GM18517 (cell line): ENCODE data around the gene C16orf92.

ENCODE experiments used
- ATAC-seq: cut with Tn5 transposase; IDR thresholded peaks from one replicate; pipeline ENCODE4 v1.9.1; 2021; ENCODE audit warnings: mild to moderate bottlenecking, moderate library complexity; ENCODE audit not compliant: unreplicated experiment

Gene C16orf92

DNA sequence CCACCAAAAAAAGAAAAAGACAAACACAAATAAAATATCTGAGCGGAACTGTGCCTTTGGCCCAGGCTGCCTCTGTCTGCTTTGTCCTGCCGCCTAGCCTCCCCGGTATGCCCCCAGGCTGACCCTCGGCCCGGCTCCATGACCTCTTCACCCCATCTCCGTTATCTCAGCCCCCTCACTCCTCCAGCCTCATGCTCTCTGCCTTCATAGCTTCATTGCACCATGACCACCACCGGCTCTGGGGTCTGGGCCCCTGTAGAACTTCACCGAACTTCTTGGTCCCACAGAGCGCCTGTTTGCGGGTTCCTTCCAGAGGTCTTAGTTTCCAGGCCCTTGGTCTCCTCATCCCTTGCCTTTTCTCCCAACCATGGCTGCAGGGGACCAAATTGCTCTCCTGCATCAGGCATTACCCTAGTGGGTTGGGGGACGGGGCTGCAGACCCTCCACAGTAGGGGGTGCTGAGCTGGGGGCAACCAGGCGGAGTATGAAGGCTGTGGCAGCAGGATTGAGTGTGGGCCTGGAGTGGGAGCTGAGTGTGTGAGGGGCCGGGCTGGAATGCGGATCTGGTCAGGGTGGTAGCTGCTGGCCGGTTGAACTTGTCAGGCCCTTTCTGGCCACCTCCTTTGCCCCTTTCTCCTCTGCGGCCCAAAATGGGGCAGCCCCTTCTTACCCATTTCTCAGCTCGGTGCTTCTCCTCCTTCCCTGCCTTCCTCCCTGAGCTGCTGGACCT lies 34.5 kb upstream of the C16orf92 start:
- ATAC-seq, result no peak

DNA sequence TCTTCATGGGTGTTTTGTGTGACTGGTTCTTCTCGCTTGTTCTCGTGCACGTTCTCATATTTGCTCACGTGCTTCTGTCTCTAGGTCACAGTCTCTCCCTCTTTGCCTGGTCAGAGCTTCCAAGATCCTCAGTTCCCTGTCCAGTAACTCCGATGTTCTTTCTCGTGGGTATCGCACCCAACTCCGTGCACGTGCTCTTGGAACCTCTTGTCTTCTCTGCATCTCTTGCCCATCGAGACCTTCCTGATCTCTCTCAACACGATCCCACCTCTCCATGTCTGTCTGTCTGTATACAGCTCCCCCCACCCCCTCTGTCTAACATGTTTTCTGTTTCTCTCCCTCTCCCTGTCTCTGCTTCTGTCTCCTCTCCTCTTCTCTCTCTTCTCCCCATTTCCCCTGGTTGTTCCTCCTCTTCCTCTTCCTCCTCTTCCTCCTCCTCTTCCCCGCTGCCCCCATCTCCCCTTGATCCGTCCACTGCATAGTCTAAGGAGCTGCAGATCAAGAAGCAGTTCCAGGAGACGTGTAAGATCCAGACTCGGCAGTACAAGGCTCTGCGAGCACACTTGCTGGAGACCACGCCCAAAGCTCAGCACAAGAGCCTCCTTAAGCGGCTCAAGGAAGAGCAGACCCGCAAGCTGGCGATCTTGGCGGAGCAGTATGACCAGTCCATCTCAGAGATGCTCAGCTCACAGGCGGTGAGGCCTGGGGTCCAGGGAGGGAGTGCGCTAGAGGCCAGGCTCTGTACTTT lies 33.7 kb upstream of the C16orf92 start:
- no peak for ATAC-seq

DNA sequence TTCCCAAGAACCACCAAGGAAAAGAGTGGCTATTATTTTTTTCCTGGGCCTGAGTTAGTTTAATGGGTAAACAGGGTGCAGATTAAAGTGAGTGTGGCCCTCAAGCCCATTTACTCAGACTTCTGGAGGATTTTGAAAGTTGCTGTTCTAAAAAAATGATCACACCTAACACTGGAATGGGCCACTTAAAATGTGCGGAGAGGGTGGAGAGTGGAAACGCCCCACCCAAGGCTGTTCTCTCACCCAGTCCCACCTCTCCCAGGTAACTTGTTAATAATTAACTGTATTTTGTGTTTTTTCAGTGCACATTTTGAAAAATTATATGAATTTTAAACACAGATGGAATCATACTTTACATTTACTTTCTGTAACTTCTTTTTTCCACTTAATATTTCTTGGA lies 33.0 kb upstream of the C16orf92 start:
- no peak for ATAC-seq

DNA sequence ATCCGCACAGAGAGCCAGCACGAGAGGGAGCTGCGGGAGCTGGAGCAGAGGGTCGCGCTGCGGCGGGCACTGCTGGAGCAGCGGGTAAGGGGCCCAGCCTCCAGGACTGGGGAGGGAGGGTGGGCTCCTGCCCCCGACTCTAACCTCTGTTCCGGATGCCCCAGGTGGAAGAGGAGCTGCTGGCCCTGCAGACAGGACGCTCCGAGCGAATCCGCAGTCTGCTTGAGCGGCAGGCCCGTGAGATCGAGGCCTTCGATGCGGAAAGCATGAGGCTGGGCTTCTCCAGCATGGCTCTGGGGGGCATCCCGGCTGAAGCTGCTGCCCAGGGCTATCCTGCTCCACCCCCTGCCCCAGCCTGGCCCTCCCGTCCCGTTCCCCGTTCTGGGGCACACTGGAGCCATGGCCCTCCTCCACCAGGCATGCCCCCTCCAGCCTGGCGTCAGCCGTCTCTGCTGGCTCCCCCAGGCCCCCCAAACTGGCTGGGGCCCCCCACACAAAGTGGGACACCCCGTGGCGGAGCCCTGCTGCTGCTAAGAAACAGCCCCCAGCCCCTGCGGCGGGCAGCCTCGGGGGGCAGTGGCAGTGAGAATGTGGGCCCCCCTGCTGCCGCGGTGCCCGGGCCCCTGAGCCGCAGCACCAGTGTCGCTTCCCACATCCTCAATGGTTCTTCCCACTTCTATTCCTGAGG lies 32.0 kb upstream of the C16orf92 start:
- no peak for ATAC-seq

GRCh38 chr16:29991571-29991904 lies 31.5 kb upstream of the C16orf92 start:
- no peak for ATAC-seq

- no peak for ATAC-seq
These were observed 30.5 kb upstream of the C16orf92 start for GRCh38 chr16:29992344-29992967.

- ATAC-seq, result no peak
These were observed 29.7 kb upstream of the C16orf92 start for GRCh38 chr16:29993191-29993902.

DNA sequence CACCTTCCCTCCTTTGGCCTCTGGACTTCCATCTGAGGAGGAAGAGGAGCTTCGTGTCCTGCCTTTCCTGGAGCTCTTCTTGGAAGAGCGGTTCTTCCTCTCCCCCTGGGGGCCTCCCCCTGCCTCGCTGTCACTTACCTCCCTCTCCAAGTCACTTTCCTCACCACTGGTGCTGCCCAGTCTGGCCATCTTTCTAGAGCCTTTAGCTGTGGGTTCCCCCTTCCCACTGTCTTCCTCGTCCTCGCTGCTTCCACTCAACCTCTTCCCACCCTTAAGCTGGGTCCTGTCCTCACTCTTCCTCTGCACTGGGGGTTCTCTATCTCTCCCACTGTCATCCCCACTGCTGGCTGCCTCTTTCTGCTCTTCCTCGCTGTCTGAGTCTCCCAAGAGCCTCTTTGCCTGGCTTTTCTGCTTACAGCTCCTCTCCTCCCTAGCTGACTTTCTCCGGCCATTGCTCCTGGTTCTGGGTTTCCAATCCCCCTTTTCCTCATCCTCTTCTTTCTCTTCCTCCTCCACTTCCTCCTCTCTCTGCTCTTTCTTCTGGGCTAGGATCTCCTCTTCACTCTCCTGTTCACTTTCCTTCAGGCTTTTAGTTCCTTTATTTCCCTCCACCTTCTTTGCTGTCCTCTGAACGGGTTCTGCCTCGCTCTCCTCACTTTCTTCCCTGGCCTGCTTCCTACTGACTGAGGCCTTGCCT lies 28.9 kb upstream of the C16orf92 start:
- ATAC-seq, result no peak

- peak; percentile 20 for ATAC-seq
These were observed 28.2 kb upstream of the C16orf92 start for GRCh38 chr16:29994600-29995323.

GRCh38 chr16:29995324-29995910 lies 27.6 kb upstream of the C16orf92 start, which contains the start of gene HIRIP3:
TSS of gene HIRIP3 (minus strand) at chr16:29995617. CDS start at chr16:29995605, 12 bp downstream.
- ATAC-seq, result peak; percentile 40

GRCh38 chr16:29995911-29996765 lies 26.9 kb upstream of the C16orf92 start, which contains the start of gene INO80E:
TSS of gene INO80E (plus strand) at chr16:29996241. CDS start at chr16:29996311, 70 bp downstream.
- ATAC-seq, result peak; percentile 82

- ATAC-seq, result no peak
These were observed 26.2 kb upstream of the C16orf92 start for GRCh38 chr16:29996766-29997250.

DNA sequence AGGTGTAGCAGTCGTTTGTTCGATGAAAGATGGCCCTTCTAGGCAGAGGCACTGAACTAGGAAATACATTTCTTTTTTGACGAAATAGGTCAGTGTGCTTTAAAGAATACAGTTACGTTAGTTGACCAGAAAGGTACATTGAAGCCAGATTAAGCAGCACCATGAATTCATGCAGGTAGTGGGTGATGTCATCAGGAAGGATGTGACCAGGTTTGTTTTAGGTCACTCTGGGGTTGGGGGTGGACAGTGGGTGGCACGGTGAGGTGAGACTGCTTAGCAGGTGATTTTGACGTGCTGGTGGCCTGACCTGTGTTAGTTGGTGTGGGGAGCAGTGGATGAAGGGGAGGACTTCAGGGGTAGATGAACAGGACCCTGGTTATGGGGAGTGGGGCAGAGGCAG lies 23.4 kb upstream of the C16orf92 start:
- ATAC-seq, result no peak

DNA sequence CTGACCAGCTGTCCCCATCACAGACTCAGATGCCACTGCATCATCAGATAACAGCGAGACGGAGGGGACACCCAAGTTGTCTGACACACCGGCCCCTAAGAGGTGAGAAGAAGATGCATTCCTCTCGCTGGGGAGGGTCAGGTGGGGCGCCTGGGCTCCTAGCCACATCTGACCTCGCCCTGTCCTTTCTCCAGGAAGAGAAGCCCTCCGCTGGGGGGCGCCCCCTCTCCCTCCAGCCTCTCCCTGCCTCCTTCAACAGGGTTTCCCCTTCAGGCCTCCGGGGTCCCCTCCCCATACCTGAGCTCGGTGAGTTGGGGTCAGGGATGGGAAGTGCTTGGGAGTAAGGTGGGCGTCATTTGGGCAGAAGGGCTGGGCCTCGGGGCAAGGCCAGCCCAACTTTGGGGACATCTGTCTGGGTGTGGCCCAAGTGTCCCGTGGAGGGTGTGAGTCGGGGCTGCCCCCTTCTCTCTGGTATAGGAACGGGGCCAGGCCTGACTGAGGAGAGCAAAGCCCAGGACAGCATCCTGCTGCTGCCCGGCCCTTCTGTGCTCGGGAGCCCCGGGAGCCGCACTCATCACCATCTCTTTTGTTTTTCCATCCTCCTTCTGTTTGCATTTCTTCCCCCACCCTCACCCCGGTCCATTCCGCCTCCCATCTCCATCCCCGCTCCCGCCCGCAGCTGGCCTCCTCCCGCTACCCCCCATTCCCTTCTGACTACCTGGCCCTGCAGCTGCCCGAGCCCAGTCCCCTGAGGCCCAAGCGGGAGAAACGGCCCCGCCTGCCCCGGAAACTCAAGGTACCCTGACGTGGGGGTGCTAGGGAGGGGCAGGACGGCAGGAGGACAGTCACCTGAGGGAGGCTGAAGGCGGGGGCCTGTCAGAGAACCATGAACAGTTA lies 22.0 kb upstream of the C16orf92 start:
- ATAC-seq, result no peak

DNA sequence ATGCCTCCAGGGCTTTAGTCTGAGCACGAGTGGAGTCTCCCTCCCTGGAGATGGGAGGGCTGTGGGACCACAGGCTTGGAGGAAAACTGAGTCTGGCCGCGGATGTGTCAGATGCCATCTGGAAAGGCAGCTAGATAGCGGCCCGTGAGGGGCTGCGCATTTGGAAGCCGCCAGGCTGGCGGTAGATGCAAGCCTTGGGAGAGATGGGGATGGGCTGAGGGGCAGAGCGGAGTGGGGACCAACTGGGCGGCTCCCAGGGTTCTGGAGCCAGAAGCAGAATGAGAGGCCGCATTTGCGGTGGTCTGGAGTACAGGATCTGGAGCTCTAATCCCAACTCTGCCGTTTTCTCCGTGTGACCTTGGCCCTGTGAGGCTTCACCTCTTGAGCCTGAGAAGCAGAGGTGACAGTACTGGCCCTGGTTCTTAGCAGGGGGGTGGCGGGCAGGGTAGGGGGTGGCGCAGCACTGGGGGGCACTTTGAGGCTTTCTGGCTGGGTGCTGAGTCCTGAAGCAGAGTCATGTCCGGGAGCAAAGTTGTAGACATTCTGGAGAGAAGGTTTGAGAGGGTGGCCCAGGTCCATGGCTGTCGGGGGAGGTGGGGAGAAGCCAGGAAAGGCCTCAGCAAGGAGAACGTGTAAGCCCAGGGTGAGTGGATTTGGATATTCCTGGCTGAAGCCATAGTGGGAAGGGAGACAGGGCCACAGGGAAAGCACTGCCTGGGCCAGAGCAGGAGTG lies 20.2 kb upstream of the C16orf92 start:
- no peak for ATAC-seq
